Femur (tissue), 1 donor: ENCODE data around the gene MAP2K4.
"Not testable (repeated sequence)": the region's sequence is repeated elsewhere in the genome, so short reads cannot be mapped to it uniquely, and the experiment has no call there.

Source experiments
- DNase-seq: peaks from one replicate; pipeline ENCODE4 v3.0.0-alpha.2; 2017

The MAP2K4 gene

GRCh38 chr17:12094336-12094735 lies 73.7 kb downstream of the MAP2K4 start:
- no peak for DNase-seq

DNA sequence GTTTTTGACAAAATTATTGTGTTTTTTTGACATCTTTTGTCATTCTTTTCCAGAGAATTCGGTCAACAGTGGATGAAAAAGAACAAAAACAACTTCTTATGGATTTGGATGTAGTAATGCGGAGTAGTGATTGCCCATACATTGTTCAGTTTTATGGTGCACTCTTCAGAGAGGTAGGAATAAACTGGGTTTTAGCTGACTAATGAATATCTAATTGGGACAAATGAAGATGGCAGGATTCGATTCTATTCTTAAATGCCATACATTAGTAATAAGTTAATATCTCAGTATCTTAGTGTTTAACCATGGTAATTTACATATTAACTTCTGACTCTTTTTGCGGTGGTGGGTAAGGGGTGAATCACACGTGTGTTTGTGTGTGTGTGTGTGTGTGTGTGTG lies 74.8 kb downstream of the MAP2K4 start:
- DNase-seq: no peak

DNA sequence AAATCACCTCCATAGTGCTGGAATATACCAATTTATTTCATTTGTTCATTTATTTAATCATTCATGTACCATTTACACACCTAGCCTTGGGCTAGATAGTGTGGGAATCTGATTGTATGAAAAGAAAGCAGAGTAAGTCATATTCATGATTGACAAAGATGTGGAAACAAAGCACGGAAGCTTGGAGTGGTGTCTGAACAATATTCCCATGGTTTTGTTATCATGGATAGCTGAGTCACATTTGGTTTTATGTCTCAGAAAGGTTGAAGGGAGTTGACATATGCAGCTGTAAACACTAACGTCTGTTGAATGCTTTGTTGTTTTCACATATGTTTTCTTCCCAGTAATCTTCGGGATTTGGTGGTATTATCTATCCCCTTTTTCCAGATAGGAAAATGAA lies 76.6 kb downstream of the MAP2K4 start:
- DNase-seq: no peak

DNA sequence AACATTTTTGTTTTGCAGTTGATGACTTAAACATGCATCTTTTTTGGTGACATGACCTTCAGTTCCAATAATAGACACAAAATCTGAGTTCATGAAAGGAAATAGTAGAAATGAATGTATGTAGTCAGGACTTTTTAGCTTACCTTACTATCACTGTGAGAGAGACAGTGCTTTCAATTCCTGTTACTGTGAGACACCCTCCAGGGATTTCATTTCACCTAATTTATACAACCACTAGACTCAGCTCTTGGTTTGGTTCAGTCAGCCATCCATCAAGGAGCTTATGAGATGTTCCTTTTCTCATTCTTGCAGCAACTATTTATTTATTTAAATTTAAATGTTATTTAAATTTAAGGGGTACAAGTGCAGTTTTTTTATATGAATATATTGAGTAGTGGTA lies 77.9 kb downstream of the MAP2K4 start:
- no peak for DNase-seq

- DNase-seq: no peak
Measured at GRCh38 chr17:12099412-12099811, 78.7 kb downstream of the MAP2K4 start.

DNA sequence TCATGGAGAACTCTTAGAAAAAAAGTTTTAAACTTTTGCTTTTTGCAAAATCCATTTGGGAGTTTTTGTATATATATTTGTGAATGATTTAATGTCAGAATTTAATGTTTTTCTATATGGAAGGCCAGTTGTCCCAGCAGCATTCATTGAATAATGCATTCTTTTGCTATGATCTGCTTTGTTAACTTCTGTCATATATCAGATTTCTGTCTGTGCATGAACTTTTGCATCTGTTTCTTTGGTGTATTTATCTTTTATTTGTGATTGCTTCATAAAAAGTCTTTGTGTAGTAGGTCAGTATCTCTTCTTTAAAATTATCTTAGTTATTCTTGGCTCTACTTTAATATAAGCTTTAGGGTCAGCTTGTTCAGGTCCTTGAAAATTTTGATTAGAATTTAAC lies 84.2 kb downstream of the MAP2K4 start:
- DNase-seq: no peak

DNA sequence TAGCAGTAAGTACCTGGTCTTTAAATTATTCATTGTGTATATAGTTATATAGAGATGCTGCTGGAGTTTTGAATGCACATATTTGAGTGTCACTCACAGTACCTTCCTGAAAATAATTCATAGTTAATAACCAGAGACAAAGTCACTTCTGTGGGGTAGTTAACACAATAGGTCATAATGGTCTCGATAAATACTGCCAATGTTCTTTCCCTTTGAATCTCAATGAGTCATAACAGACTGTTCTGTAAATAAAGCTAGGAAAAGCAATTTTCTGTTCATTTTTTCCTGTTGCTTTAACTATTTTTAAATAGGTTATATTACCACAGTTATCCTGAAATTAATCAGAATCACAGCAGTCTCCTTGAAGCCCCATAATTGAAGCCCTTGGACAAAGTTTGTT lies 87.2 kb downstream of the MAP2K4 start:
- no peak for DNase-seq

DNA sequence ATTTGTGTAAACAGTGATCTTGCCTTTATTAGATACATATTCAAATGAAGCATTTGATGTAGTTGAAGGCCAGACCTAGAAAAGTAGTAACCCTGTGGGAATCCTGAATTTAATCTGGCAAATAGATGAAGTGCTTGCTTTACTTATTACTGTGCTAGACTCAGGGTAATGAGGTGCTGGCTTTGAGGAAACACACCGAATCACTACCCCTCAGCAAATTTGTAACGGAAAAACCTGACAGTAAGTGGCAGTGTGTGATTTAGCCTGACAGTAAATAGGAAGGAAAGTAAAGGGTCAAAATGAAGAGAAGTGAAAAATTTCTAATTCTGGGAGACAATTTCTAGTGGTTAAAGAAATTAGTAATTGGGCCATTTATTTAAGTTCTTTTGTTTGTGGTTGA lies 90.2 kb downstream of the MAP2K4 start:
- DNase-seq: no peak

DNA sequence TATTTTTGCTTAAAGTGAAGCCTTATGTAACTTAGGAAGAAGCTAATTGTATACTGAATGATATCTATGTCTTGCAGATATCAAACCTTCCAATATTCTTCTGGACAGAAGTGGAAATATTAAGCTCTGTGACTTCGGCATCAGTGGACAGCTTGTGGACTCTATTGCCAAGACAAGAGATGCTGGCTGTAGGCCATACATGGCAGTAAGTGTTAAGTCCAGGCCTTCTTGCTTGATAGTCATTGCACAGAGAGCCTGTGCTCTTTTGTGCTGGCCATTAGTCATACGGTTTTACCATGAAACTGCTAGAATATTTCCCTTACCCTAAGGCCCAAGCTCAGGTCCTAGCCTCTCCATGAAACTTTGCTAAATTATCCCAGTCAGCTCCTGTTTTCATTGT lies 92.5 kb downstream of the MAP2K4 start:
- no peak for DNase-seq

DNA sequence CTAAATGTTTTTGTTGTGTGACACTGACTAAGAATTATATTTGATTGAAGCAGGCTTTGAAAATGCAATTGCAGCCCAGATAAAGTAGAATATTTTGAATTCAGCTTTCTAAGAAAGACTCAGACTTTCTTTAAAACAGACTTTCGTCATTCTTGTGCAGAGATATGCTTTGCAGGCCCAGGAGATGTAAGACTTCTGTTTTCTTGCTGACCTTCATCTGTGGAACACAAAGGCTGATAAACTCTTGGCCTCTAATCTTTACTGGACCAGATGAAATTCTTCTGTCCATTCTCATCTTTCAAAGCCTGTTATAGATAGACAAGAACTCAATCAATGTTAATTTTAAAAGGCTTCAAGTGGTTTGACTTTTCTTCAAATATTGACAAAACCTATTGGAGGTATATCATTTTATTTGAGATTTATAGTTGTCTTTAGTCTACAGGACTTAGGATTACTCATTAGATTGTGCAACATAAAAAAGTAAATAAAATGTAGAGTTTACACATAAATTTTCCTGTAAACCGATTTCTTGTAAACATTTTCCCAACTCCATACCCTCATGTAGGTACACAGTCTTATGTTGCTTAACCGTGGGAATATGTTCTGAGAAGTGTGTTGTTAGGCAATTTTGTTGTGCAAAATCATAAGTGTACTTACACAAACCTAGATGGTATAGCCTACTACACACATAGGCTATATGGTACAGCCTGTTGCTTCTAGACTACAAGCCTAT lies 94.2 kb downstream of the MAP2K4 start:
- DNase-seq: no peak

GRCh38 chr17:12116143-12116542 lies 95.5 kb downstream of the MAP2K4 start:
- no peak for DNase-seq

DNA sequence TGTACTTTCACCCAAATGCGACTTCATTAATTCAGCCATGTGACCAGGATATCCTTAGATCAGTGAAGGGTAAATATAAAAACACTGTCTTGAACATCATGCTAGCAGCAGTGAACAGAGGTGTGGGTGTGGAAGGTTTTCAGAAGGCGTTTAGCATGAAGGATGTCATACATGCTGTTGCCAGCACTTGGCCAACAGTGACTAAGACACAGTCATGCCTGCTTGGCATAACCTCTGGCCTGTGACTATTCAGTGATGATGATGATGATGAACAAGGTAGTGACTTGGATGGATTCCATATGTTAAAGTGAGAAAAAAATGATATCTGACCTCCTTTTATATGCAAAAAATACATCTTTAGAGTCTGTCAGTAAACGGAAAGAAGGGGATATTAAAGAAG lies 97.9 kb downstream of the MAP2K4 start:
- DNase-seq: no peak

DNA sequence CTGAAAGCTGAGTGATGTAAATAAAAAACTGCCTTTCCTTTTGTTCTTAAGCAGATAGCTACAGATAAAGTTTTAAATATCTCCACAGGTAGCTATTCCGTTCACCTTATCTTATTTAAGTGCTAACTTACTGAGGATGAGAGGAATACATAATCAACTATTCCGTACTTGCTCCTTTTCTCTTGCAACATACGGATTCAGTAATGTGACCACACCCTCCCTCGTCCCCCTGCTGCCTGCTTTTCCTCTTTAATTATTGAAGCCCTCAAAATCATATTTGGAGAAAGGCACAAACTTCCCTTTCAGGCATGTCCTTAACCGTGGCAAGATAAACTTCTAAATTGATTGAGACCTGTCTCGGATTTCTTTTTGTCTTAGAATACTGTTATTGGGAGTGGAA lies 101.4 kb downstream of the MAP2K4 start:
- no peak for DNase-seq

DNA sequence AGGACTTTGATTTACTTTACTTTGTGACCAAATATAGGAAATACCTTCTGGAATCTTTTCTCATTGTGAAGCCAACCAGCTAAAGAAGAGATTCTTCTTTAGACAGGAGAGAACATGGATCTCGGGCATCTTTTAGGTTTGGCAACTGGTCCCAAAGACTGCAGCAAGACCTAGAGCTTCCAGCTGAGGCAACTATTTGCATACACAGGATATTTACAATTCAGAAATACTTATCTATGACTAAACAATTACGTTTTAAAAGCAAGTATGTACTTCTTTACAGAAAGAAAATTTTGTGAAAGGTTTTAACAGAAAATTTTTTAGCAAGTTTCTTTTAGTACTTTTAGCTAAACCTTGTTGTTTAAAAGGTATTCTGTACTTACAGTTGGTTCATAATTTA lies 106.5 kb downstream of the MAP2K4 start:
- DNase-seq: no peak

DNA sequence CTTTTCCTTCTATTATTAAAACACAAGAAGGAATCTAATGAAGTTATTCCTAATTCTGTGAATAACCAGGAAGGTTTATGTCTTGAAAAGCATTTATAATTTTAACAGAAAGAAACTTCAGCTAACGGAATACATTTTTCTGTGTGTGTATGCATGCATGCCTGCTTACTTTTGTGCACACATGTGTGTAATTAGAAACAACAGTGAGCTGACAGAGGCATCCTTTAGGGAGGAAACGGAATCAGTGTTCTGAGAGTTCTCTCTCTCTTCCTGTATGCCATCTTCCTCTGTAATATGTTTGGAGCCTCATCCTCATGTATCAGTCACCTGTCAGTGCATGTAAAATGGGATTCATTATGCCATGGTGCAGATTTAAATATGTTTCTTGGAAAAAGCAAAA lies 107.0 kb downstream of the MAP2K4 start:
- no peak for DNase-seq

DNA sequence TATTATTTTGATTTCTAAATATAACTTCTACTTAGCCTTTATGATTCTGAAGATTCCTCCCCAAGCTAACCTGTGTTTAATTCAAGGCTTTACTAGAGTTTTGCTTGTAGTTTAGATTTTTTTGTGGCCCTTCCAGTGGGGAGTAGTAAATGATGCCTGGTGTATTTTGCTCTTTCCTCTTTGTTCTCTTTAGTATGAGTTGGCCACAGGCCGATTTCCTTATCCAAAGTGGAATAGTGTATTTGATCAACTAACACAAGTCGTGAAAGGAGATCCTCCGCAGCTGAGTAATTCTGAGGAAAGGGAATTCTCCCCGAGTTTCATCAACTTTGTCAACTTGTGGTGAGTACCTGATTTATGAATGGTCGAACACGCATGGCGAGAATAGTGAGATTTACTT lies 108.3 kb downstream of the MAP2K4 start:
- no peak for DNase-seq

DNA sequence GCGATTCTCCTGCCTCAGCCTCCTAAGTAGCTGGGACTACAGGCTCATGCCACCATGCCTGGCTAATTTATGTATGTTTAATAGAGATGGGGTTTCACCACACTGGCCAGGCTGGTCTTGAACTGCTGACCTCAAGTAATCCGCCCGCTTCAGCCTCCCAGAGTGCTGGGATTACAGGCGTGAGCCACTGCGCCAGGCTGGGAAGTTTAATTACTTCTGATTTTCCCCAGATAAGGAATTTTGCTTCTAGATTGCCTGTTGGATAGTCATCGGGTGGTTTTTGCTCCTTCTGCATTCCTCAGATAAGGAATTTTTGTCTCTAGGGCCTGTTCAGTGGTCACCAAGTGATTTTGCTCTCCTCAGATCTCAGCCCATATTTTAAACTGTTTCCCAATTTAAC lies 112.5 kb downstream of the MAP2K4 start:
- DNase-seq: no peak

GRCh38 chr17:12134101-12134500 lies 113.4 kb downstream of the MAP2K4 start:
- no peak for DNase-seq

- DNase-seq: no peak
Measured at GRCh38 chr17:12134587-12134986, 113.9 kb downstream of the MAP2K4 start.

DNA sequence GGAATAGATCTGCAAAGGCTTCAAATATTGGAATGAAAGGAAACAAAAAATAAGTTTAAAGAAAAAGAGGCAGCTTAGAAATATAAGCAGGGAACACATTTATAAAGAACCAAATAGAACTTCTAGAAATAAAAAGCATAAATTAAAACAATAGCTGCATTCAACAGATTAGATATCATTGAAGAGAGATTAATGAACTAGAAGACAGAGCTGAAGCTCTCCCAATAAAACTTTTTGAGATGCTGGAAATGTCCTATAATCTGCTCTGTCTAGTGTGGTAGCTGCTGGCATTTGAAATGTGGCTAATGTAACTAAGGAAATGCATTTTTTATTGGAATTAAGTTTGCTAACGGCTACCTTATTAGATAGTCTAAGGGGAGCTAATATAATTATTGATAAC lies 115.6 kb downstream of the MAP2K4 start:
- no peak for DNase-seq

DNA sequence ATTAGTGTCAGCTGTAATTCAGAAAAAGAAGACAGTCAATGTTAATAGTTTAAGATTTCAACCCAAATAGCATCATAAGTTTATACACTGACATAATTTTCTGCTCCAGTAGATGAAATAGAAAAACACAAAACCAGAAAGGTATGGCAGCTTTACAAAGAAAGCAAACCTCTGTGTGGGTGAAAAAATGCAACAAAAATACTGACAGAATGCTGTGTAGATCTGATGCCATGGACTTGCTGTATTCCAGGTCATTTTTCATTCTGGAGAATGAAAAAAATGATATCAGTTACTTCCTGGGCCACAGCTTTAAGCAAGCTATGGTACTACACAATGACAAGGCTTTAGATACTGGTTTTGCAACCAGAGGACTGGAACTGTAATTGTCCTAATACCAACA lies 116.0 kb downstream of the MAP2K4 start:
- DNase-seq: no peak

DNA sequence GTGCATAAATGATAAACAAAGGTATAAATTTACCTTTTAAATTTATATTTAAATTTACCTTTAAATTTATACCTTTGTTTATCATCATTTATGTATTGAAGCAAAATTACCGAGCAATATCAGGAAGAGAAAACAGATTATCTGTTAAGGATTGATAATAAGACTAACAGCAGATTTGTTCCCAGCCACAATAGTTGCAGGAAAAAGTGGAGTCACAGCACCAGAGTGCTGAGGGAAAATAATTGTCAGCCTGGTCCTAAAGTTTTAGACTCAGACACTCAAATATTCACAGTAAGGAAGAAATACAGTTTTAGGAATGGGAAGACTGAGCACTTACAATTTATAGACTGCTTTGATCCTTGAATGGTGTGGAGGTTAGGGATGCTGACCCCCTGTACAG lies 117.2 kb downstream of the MAP2K4 start:
- DNase-seq: no peak

- no peak for DNase-seq
Measured at GRCh38 chr17:12140685-12141084, 120.0 kb downstream of the MAP2K4 start.

GRCh38 chr17:12162187-12162586 lies 141.5 kb downstream of the MAP2K4 start:
- not testable (repeated sequence) for DNase-seq

GRCh38 chr17:12164085-12164484 lies 143.4 kb downstream of the MAP2K4 start:
- DNase-seq: no peak
